Measurements from ENCODE around the gene MGRN1.

GRCh38 chr16:4700380-4700996, 75.9 kb downstream of the MGRN1 start:
- TF ChIP-seq POLR2A (IDR thresholded peaks at IDR 0.05) (no peak), CTCF (IDR thresholded peaks at IDR 0.05) (no peak)

All from testis (tissue), 2 donors.